Measurements from ENCODE around the gene TFR2.

The TFR2 gene

DNA sequence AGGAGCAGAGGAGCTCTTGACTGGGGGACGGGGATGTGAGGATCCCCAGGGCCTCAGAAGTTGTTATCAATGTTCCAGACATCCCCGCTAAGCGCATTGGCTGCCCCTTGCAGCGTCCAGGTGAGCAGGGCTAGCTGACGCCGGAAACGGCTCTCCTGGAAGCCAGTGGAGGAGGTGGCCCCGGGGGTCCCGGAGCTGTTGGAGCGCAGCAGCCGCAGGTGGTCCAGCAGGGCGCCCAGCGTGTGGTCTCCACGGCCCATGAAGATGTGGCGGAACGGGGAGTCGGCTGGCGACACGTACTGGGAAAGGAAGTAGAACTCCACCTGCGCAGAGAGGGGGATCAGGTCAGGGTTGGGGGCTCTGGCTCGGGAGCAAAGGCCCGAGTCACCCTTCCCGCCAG is 20.5 kb downstream of the TFR2 start:
- no peaks in the 10 kb centered on the region for H3K9me3 ChIP-seq (ENCODE audit: insufficient read depth, low read depth, low read length)
- no peaks in the 10 kb centered on the region for H3K9me2 ChIP-seq (replicated peaks; ENCODE audit: low read depth, low read length)
- H3K36me3 ChIP-seq (ENCODE audit: insufficient read depth, low read length): no peaks in the 10 kb centered on the region
- H4K20me1 ChIP-seq (ENCODE audit: insufficient read depth, low read length, poor library complexity, severe bottlenecking): no peaks in the 10 kb centered on the region
- H3F3A ChIP-seq (ENCODE audit: low read depth): no peaks in the 10 kb centered on the region
- no peaks in the 10 kb centered on the region for H3K79me2 ChIP-seq (ENCODE audit: insufficient read depth, low read length)
- H3K4me3 ChIP-seq (ENCODE audit: low read length, poor library complexity, severe bottlenecking): no peak overlapping the region
- H3K4me1 ChIP-seq (ENCODE audit: insufficient read depth, low read length, poor library complexity, severe bottlenecking): no peaks in the 10 kb centered on the region
- TF ChIP-seq, protein P1, sequence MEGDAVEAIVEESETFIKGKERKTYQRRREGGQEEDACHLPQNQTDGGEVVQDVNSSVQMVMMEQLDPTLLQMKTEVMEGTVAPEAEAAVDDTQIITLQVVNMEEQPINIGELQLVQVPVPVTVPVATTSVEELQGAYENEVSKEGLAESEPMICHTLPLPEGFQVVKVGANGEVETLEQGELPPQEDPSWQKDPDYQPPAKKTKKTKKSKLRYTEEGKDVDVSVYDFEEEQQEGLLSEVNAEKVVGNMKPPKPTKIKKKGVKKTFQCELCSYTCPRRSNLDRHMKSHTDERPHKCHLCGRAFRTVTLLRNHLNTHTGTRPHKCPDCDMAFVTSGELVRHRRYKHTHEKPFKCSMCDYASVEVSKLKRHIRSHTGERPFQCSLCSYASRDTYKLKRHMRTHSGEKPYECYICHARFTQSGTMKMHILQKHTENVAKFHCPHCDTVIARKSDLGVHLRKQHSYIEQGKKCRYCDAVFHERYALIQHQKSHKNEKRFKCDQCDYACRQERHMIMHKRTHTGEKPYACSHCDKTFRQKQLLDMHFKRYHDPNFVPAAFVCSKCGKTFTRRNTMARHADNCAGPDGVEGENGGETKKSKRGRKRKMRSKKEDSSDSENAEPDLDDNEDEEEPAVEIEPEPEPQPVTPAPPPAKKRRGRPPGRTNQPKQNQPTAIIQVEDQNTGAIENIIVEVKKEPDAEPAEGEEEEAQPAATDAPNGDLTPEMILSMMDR (conservative IDR thresholded peaks at IDR 0.05; ENCODE audit: low read length): no peak
- no peak for TF ChIP-seq EZH2phosphoT487 (IDR thresholded peaks at IDR 0.05; ENCODE audit: borderline replicate concordance)
- no peaks in the 10 kb centered on the region for H3K27me3 ChIP-seq (ENCODE audit: insufficient read depth, low read length, poor library complexity, severe bottlenecking)
- no peak overlapping the region for H3K9ac ChIP-seq (ENCODE audit: low read depth, low read length, poor library complexity, severe bottlenecking)
- no peak overlapping the region for H2AFZ ChIP-seq (ENCODE audit: low read length)
- H3K4me2 ChIP-seq (ENCODE audit: low read depth, low read length, poor library complexity, severe bottlenecking): no peak overlapping the region

DNA sequence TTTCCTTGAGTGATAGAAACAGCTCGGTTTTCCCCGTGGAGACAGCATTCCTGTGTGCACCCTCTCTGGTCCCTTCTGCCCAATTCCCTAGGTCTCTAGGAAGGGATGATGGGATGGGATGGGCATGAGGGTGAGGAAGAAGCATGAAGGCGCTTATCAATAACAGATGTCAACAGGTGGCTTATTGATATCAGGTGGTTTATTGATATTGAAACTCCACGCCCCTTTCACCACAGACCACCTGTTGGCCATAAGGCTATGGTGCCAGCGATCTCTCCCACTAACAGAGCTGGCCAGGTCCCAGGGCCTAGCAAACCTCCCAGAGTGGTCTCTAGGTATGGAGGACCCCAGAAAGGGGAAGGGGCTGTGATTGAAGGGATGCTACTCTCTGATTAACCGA is 21.1 kb downstream of the TFR2 start:
- no peak for TF ChIP-seq EZH2phosphoT487 (IDR thresholded peaks at IDR 0.05; ENCODE audit: borderline replicate concordance)
- TF ChIP-seq, protein P1 (conservative IDR thresholded peaks at IDR 0.05; ENCODE audit: low read length): no peak
- H3K9ac ChIP-seq (ENCODE audit: low read depth, low read length, poor library complexity, severe bottlenecking): no peak overlapping the region
- H3K9me2 ChIP-seq (replicated peaks; ENCODE audit: low read depth, low read length): no peaks in the 10 kb centered on the region
- H4K20me1 ChIP-seq (ENCODE audit: insufficient read depth, low read length, poor library complexity, severe bottlenecking): no peaks in the 10 kb centered on the region
- no peak overlapping the region for H2AFZ ChIP-seq (ENCODE audit: low read length)
- H3K36me3 ChIP-seq (ENCODE audit: insufficient read depth, low read length): no peaks in the 10 kb centered on the region
- no peaks in the 10 kb centered on the region for H3K27me3 ChIP-seq (ENCODE audit: insufficient read depth, low read length, poor library complexity, severe bottlenecking)
- H3K79me2 ChIP-seq (ENCODE audit: insufficient read depth, low read length): no peaks in the 10 kb centered on the region
- no peak overlapping the region for H3K4me2 ChIP-seq (ENCODE audit: low read depth, low read length, poor library complexity, severe bottlenecking)
- no peak overlapping the region for H3K4me3 ChIP-seq (ENCODE audit: low read length, poor library complexity, severe bottlenecking)
- no peaks in the 10 kb centered on the region for H3K4me1 ChIP-seq (ENCODE audit: insufficient read depth, low read length, poor library complexity, severe bottlenecking)
- H3F3A ChIP-seq (ENCODE audit: low read depth): no peaks in the 10 kb centered on the region
- H3K9me3 ChIP-seq (ENCODE audit: insufficient read depth, low read depth, low read length): no peaks in the 10 kb centered on the region

DNA sequence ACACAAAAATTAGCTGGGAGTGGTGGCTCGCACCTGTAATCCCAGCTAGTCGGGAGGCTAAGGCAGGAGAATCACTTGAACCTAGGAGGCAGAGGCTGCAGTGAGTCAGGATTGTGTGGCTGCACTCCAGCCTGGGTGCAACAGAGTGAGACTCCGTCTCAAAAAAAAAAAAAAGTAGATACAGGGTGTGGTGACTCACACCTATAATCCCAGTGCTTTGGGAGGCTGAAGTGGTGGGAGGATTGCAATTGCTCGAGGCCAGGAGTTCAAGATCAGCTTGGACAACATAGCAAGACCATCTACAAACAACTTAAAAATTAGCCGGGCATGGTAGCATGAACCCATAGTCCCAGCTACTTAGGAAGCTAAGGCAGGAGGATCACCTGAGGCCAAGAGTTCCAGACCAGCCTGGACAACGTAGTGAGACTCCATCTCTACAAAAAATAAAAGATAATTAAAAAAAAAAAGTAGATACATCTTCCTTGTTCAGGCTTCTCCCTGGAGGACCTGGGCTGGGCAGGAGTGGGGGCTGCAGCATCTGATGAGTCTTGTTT is 27.0 kb downstream of the TFR2 start:
- H3K36me3 ChIP-seq (ENCODE audit: insufficient read depth, low read length): no peaks in the 10 kb centered on the region
- H3F3A ChIP-seq (ENCODE audit: low read depth): 0 out of 2 replicates have a peak, but pooled peaks cover 4% of the 10 kb centered on the region
- H2AFZ ChIP-seq (ENCODE audit: low read length): no peak overlapping the region
- no peaks in the 10 kb centered on the region for H3K9me2 ChIP-seq (replicated peaks; ENCODE audit: low read depth, low read length)
- no peaks in the 10 kb centered on the region for H3K79me2 ChIP-seq (ENCODE audit: insufficient read depth, low read length)
- no peaks in the 10 kb centered on the region for H4K20me1 ChIP-seq (ENCODE audit: insufficient read depth, low read length, poor library complexity, severe bottlenecking)
- no peak overlapping the region for H3K4me3 ChIP-seq (ENCODE audit: low read length, poor library complexity, severe bottlenecking)
- peak overlapping the region; percentile 65 for H3K9ac ChIP-seq (ENCODE audit: low read depth, low read length, poor library complexity, severe bottlenecking)
- no peaks in the 10 kb centered on the region for H3K27me3 ChIP-seq (ENCODE audit: insufficient read depth, low read length, poor library complexity, severe bottlenecking)
- H3K9me3 ChIP-seq (ENCODE audit: insufficient read depth, low read depth, low read length): no peaks in the 10 kb centered on the region
- no peak overlapping the region for H3K4me2 ChIP-seq (ENCODE audit: low read depth, low read length, poor library complexity, severe bottlenecking)
- TF ChIP-seq, protein P1 (conservative IDR thresholded peaks at IDR 0.05; ENCODE audit: low read length): no peak
- no peak for TF ChIP-seq EZH2phosphoT487 (IDR thresholded peaks at IDR 0.05; ENCODE audit: borderline replicate concordance)
- peaks cover 19% of the 10 kb centered on the region for H3K4me1 ChIP-seq (ENCODE audit: insufficient read depth, low read length, poor library complexity, severe bottlenecking)
